Measurements from ENCODE around the gene NLGN4Y.

NLGN4Y gene

DNA sequence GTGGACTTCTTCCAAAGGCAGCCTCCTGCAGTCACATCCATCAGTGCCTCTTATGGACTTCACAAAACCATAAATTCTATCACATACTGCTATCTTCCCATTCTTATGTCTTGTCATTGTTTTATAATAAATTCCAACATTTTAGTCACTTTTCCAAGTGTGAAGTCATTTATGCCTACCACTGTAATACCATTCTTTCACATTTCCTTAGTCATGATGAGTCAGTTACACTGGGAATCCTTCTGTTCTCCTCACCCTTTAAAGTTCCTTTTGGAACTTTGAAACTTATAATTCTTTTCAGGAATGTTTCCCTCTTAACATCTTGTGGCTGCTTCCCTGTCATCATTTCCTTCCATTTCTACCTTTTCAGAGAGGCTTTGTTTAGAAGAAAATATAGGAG lies 279.7 kb downstream of the NLGN4Y start:
- Histone ChIP-seq H3K9ac (ENCODE audit: low read length) (no peak overlapping the region), H3K4me1 (ENCODE audit: control insufficient read depth, insufficient read depth, low read length) (no peaks in the 10 kb centered on the region), H3K4me3 (ENCODE audit: low read length) (no peak overlapping the region), H3K36me3 (ENCODE audit: control insufficient read depth, insufficient read depth, low read length) (no peaks in the 10 kb centered on the region), H3K9me3 (ENCODE audit: control insufficient read depth, low read length) (no peaks in the 10 kb centered on the region), H3K27me3 (ENCODE audit: control insufficient read depth, insufficient read depth, low read length) (no peaks in the 10 kb centered on the region)

DNA sequence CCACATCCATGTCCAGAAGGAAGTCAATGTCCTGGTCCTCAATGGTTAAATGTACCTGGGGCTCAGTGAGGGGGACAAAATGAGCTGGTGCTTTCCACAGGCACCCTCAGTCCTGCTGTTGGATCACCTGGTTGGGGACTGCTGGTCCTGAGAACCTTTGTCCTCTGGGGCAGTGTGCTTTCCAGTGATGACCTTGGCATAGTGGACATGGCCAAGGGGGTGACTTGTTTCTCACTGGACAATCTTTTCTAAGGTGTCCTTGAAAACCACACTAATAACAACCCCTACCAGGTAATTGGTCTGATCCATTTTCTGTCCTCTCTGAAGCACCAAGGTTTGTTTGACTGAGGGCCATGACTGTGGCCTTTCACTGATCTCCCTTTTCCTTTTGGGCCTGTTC lies 294.1 kb downstream of the NLGN4Y start:
- H3K9ac ChIP-seq (ENCODE audit: low read length): no peak overlapping the region

GRCh38 chrY:14822201-14822600 lies 297.9 kb downstream of the NLGN4Y start:
- Histone ChIP-seq H3K9me3 (ENCODE audit: control insufficient read depth, low read length) (no peaks in the 10 kb centered on the region), H3K4me3 (ENCODE audit: low read length) (no peak overlapping the region), H3K9ac (ENCODE audit: low read length) (no peak overlapping the region), H3K4me1 (ENCODE audit: control insufficient read depth, insufficient read depth, low read length) (no peaks in the 10 kb centered on the region), H3K27me3 (ENCODE audit: control insufficient read depth, insufficient read depth, low read length) (no peaks in the 10 kb centered on the region), H3K36me3 (ENCODE audit: control insufficient read depth, insufficient read depth, low read length) (no peaks in the 10 kb centered on the region)

More for the DNA sequence above, 294.1 kb downstream of the NLGN4Y start:
- Histone ChIP-seq H3K4me3 (ENCODE audit: low read length) (no peak overlapping the region), H3K9me3 (ENCODE audit: control insufficient read depth, low read length) (no peaks in the 10 kb centered on the region), H3K4me1 (ENCODE audit: control insufficient read depth, insufficient read depth, low read length) (no peaks in the 10 kb centered on the region), H3K27me3 (ENCODE audit: control insufficient read depth, insufficient read depth, low read length) (no peaks in the 10 kb centered on the region), H3K36me3 (ENCODE audit: control insufficient read depth, insufficient read depth, low read length) (no peaks in the 10 kb centered on the region)

DNA sequence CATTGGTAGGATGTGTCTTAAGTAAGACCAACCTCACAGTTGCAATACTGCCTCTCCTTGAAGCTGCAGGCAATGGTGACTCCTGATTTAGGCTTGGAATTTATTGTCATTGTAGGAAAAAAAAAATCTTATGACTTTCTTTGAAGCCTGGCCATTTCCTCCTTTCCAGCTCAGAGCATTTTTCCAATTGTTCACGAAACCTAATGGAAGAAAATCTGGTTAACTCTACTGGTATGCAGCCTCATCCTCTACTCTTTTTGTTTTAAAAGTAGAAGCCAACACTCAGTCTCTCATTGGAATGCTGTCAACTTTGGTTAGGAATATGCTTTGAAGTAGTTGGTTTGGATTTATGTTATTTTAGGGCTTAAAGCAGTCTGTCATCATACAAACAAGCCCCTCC lies 298.6 kb downstream of the NLGN4Y start:
- Histone ChIP-seq H3K9me3 (ENCODE audit: control insufficient read depth, low read length) (no peaks in the 10 kb centered on the region), H3K27me3 (ENCODE audit: control insufficient read depth, insufficient read depth, low read length) (no peaks in the 10 kb centered on the region), H3K36me3 (ENCODE audit: control insufficient read depth, insufficient read depth, low read length) (no peaks in the 10 kb centered on the region), H3K4me1 (ENCODE audit: control insufficient read depth, insufficient read depth, low read length) (no peaks in the 10 kb centered on the region), H3K4me3 (ENCODE audit: low read length) (no peak overlapping the region), H3K9ac (ENCODE audit: low read length) (no peak overlapping the region)

DNA sequence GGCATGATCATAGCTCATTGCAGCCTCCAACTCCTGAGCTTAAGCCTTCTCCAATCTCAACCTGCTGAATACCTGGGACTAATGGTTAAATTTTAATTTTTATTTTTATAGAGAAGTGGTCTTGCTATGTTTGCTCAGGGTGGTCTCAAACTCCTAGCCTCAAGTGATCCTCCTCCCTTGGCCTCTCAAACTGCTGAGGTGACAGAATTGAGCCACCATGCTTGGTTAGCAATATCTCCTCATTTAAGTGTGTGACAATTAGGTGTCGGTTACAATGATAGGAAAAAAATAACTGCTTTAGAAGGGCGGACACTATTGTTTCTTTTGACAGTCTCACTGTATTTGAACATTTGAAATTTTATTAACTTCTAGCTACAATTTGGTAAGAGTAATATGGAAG lies 300.3 kb downstream of the NLGN4Y start:
- no peaks in the 10 kb centered on the region for H3K27me3 ChIP-seq (ENCODE audit: control insufficient read depth, insufficient read depth, low read length)
- no peak overlapping the region for H3K4me3 ChIP-seq (ENCODE audit: low read length)
- no peaks in the 10 kb centered on the region for H3K4me1 ChIP-seq (ENCODE audit: control insufficient read depth, insufficient read depth, low read length)
- H3K9ac ChIP-seq (ENCODE audit: low read length): no peak overlapping the region
- no peaks in the 10 kb centered on the region for H3K36me3 ChIP-seq (ENCODE audit: control insufficient read depth, insufficient read depth, low read length)
- H3K9me3 ChIP-seq (ENCODE audit: control insufficient read depth, low read length): no peaks in the 10 kb centered on the region

GRCh38 chrY:14825728-14826127 lies 301.4 kb downstream of the NLGN4Y start:
- Histone ChIP-seq H3K9me3 (ENCODE audit: control insufficient read depth, low read length) (no peaks in the 10 kb centered on the region), H3K27me3 (ENCODE audit: control insufficient read depth, insufficient read depth, low read length) (no peaks in the 10 kb centered on the region), H3K4me3 (ENCODE audit: low read length) (no peak overlapping the region), H3K36me3 (ENCODE audit: control insufficient read depth, insufficient read depth, low read length) (no peaks in the 10 kb centered on the region), H3K9ac (ENCODE audit: low read length) (no peak overlapping the region), H3K4me1 (ENCODE audit: control insufficient read depth, insufficient read depth, low read length) (no peaks in the 10 kb centered on the region)

DNA sequence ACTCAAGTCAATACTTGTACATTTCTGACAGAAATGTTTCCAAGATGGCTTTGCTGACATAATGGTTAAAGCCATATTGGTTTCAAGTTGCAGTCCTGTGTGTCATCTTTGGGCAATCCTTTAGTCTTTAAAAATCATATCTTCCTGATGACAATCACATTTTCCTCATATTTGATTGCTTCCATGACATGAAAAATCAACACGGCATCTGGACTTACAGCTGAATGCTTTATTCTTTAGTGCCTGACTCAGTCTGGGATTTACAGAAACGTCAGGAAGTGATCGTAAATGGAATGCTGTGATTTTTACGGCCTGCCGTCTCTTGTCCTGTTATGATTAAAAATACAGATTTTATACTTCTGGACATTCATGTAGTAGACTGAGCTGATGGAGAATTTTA lies 304.2 kb downstream of the NLGN4Y start:
- no peaks in the 10 kb centered on the region for H3K9me3 ChIP-seq (ENCODE audit: control insufficient read depth, low read length)
- no peak overlapping the region for H3K4me3 ChIP-seq (ENCODE audit: low read length)
- H3K4me1 ChIP-seq (ENCODE audit: control insufficient read depth, insufficient read depth, low read length): no peaks in the 10 kb centered on the region
- H3K9ac ChIP-seq (ENCODE audit: low read length): no peak overlapping the region
- H3K27me3 ChIP-seq (ENCODE audit: control insufficient read depth, insufficient read depth, low read length): no peaks in the 10 kb centered on the region
- H3K36me3 ChIP-seq (ENCODE audit: control insufficient read depth, insufficient read depth, low read length): no peaks in the 10 kb centered on the region

- Histone ChIP-seq H3K27me3 (ENCODE audit: control insufficient read depth, insufficient read depth, low read length) (no peaks in the 10 kb centered on the region), H3K4me1 (ENCODE audit: control insufficient read depth, insufficient read depth, low read length) (no peaks in the 10 kb centered on the region), H3K9me3 (ENCODE audit: control insufficient read depth, low read length) (no peaks in the 10 kb centered on the region), H3K4me3 (ENCODE audit: low read length) (no peak overlapping the region), H3K9ac (ENCODE audit: low read length) (no peak overlapping the region), H3K36me3 (ENCODE audit: control insufficient read depth, insufficient read depth, low read length) (no peaks in the 10 kb centered on the region)
Measured at GRCh38 chrY:14829366-14829885, 305.1 kb downstream of the NLGN4Y start.

- Histone ChIP-seq H3K36me3 (ENCODE audit: control insufficient read depth, insufficient read depth, low read length) (no peaks in the 10 kb centered on the region), H3K27me3 (ENCODE audit: control insufficient read depth, insufficient read depth, low read length) (no peaks in the 10 kb centered on the region), H3K4me3 (ENCODE audit: low read length) (no peak overlapping the region), H3K9me3 (ENCODE audit: control insufficient read depth, low read length) (no peaks in the 10 kb centered on the region), H3K4me1 (ENCODE audit: control insufficient read depth, insufficient read depth, low read length) (no peaks in the 10 kb centered on the region), H3K9ac (ENCODE audit: low read length) (no peak overlapping the region)
Measured at GRCh38 chrY:14834103-14835060, 310.1 kb downstream of the NLGN4Y start.

DNA sequence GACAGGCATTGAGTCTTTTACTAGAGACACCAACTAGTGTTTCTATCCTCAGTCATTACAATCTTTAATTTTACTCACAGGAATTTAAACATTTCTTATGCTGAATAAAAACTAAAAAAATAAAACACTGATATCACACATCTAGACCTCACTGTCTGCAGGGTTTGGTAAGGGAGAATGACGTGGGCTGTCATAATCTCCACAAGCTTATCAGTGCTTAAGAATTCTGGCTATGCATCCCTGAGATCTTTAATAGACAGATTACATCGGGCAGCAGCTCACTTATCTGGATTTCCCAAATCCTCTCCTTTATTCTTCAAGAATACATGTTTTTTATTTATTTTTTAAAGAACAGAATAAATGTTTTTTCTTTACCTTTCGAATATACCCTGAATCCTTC lies 313.1 kb downstream of the NLGN4Y start:
- Histone ChIP-seq H3K27me3 (ENCODE audit: control insufficient read depth, insufficient read depth, low read length) (no peaks in the 10 kb centered on the region), H3K36me3 (ENCODE audit: control insufficient read depth, insufficient read depth, low read length) (no peaks in the 10 kb centered on the region)

GRCh38 chrY:14850734-14851133 lies 326.4 kb downstream of the NLGN4Y start:
- no peaks in the 10 kb centered on the region for H3K4me1 ChIP-seq (ENCODE audit: control insufficient read depth, insufficient read depth, low read length)
- no peaks in the 10 kb centered on the region for H3K36me3 ChIP-seq (ENCODE audit: control insufficient read depth, insufficient read depth, low read length)
- no peak overlapping the region for H3K4me3 ChIP-seq (ENCODE audit: low read length)
- no peak overlapping the region for H3K9ac ChIP-seq (ENCODE audit: low read length)
- H3K9me3 ChIP-seq (ENCODE audit: control insufficient read depth, low read length): no peaks in the 10 kb centered on the region
- H3K27me3 ChIP-seq (ENCODE audit: control insufficient read depth, insufficient read depth, low read length): no peaks in the 10 kb centered on the region

More for the DNA sequence above, 313.1 kb downstream of the NLGN4Y start:
- no peak overlapping the region for H3K9ac ChIP-seq (ENCODE audit: low read length)
- H3K4me3 ChIP-seq (ENCODE audit: low read length): no peak overlapping the region
- H3K4me1 ChIP-seq (ENCODE audit: control insufficient read depth, insufficient read depth, low read length): no peaks in the 10 kb centered on the region
- H3K9me3 ChIP-seq (ENCODE audit: control insufficient read depth, low read length): no peaks in the 10 kb centered on the region

GRCh38 chrY:14860448-14860847 lies 336.1 kb downstream of the NLGN4Y start:
- no peaks in the 10 kb centered on the region for H3K36me3 ChIP-seq (ENCODE audit: control insufficient read depth, insufficient read depth, low read length)
- H3K27me3 ChIP-seq (ENCODE audit: control insufficient read depth, insufficient read depth, low read length): no peaks in the 10 kb centered on the region
- no peak overlapping the region for H3K4me3 ChIP-seq (ENCODE audit: low read length)
- H3K9me3 ChIP-seq (ENCODE audit: control insufficient read depth, low read length): no peaks in the 10 kb centered on the region
- no peak overlapping the region for H3K9ac ChIP-seq (ENCODE audit: low read length)
- no peaks in the 10 kb centered on the region for H3K4me1 ChIP-seq (ENCODE audit: control insufficient read depth, insufficient read depth, low read length)
